KOPT-K1 (cell line): ENCODE measurements around the gene DLX4.

Source experiments
- H3K27ac ChIP-seq: fragments of 200-600 bp; sonication (generic); 2 replicates; pipeline ENCODE4 v1.5.1; 2016; ENCODE audit warnings: antibody characterized with exemption, mild to moderate bottlenecking, low read depth, low read length; ENCODE audit not compliant: poor library complexity, severe bottlenecking
- H3K36me3 ChIP-seq: fragments of 200-600 bp; sonication (generic); 2 replicates; pipeline ENCODE4 v1.5.1; 2017; ENCODE audit warnings: antibody characterized with exemption, mild to moderate bottlenecking, low read length, moderate library complexity; ENCODE audit not compliant: insufficient read depth
- H3K9me3 ChIP-seq: fragments of 200-600 bp; sonication (generic); 2 replicates; pipeline ENCODE4 v1.5.1; 2017; ENCODE audit warnings: antibody characterized with exemption, low read length, mild to moderate bottlenecking; ENCODE audit not compliant: insufficient read depth, poor library complexity, severe bottlenecking

DLX4 gene

DNA sequence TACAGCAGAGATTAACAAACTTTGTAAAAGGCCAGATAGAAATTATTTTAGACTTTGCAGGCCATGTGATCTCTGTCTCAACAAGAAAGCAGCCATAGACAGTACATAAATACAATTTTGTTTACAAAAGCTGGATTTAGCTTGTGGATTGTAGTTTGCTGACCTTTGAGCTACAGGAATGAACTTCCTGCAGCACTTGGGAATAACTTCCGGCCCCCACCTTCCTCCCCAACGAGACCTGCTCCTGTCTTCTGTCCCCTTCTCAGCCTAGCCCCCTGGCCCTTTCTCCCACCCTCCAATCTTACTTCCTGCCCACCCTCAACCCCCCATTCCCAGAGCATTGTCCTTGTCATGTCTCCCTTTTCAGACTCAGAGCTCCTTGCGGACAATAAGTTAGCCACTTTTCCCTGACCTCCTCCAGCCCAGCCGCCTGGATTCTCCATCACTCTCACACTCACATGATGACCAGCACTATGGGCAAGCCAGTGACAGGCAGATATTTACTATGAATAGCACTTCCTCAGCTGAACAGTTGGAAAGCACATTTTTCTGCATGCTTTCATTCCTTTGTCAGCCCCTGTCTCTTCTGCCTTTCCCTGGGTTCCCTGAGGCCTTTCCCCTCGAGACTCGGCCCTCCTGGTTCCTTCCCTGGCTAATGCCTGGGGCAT lies 53.6 kb downstream of the DLX4 start:
- no peaks in the 10 kb centered on the region for H3K36me3 ChIP-seq
- no peak overlapping the region for H3K27ac ChIP-seq
- peaks cover 12% of the 10 kb centered on the region for H3K9me3 ChIP-seq

DNA sequence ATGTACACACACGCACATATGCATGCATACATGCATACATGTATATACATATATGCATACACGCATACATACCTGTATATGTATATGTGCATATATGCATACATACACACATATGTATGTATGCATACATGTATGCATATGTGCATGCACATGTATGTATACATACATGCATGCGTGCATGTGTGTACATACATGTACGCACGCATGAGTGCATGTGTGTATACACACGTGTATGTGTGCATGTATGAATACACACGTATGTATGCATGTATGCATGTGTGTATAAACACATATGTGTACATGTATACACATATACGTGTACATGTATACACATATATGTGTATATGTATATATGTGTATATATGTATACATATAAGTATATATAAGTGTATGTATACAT lies 54.5 kb downstream of the DLX4 start:
- H3K9me3 ChIP-seq, result peaks cover 12% of the 10 kb centered on the region
- no peaks in the 10 kb centered on the region for H3K36me3 ChIP-seq
- no peak overlapping the region for H3K27ac ChIP-seq
